HG03342 (cell line): ENCODE results near the gene ZNHIT3.
A peak's percentile ranks its signal among the peaks of the same experiment; 100 is the strongest.
"Not testable (repeated sequence)": the region's sequence is repeated elsewhere in the genome, so short reads cannot be mapped to it uniquely, and the experiment has no call there.

Experiments used
- ATAC-seq: cut with Tn5 transposase; IDR thresholded peaks from one replicate; pipeline ENCODE4 v1.9.1; 2021; ENCODE audit warnings: mild to moderate bottlenecking, moderate library complexity; ENCODE audit not compliant: unreplicated experiment

Gene ZNHIT3

GRCh38 chr17:36486204-36487194 is at the start of gene ZNHIT3:
ZNHIT3 (plus strand) TSS chr17:36486681; CDS start chr17:36486700, 19 bp downstream.
- ATAC-seq = peak; percentile 87

- not testable (repeated sequence) for ATAC-seq
Measured at GRCh38 chr17:36441792-36442191, 44.7 kb upstream of the ZNHIT3 start.

GRCh38 chr17:36443777-36444176 is 42.7 kb upstream of the ZNHIT3 start:
- ATAC-seq = no peak

GRCh38 chr17:36449997-36450396 is 36.5 kb upstream of the ZNHIT3 start:
- not testable (repeated sequence) for ATAC-seq

DNA sequence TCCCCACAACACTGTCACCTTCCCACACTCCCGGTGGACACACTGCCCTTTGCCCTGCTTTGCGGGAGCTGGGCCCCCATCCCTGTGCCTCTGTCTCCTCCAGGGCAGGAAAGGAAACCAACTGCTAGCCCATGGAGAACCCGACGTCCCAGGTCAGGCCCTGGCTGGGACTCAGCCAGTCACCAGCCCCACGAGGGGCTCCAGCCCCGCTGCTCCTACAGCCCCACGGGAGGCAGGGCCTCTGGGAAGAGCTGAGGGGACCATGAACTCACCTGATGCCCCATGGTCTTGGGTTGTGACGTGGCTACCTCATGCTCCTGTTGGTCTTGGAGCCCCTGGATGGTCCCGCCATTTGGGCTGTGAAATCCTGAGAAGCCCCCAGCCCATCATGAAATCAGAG is 33.6 kb upstream of the ZNHIT3 start:
- ATAC-seq = not testable (repeated sequence)

DNA sequence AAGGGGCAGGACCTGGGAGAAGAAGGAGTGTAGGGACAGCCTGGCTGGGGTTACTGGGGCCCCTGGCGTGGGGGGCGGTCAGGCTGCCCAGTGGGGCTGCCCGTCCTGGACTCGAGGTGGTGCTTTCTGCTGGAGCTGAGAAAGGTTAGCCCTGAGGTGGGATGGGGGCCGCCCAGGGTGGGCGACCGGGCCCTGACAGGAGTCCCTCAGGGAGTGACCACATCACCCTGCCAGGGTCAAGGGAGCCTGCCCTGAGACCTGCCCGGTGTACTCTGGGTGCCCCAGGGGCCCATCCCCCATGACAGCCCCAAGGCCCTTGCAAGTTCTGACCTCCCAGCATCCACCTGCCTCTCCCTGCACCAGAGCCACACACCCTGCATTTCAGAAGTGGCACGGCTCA is 28.8 kb upstream of the ZNHIT3 start:
- ATAC-seq = not testable (repeated sequence)

GRCh38 chr17:36459045-36459444 is 27.4 kb upstream of the ZNHIT3 start:
- no peak for ATAC-seq

GRCh38 chr17:36459601-36460000 is 26.9 kb upstream of the ZNHIT3 start:
- ATAC-seq = no peak

GRCh38 chr17:36460265-36460937 is 26.1 kb upstream of the ZNHIT3 start:
- ATAC-seq = no peak

- ATAC-seq = no peak
Measured at GRCh38 chr17:36461330-36462110, 25.0 kb upstream of the ZNHIT3 start.

GRCh38 chr17:36463916-36464764 is 22.3 kb upstream of the ZNHIT3 start:
- no peak for ATAC-seq

GRCh38 chr17:36464765-36465088 is 21.8 kb upstream of the ZNHIT3 start:
- no peak for ATAC-seq

DNA sequence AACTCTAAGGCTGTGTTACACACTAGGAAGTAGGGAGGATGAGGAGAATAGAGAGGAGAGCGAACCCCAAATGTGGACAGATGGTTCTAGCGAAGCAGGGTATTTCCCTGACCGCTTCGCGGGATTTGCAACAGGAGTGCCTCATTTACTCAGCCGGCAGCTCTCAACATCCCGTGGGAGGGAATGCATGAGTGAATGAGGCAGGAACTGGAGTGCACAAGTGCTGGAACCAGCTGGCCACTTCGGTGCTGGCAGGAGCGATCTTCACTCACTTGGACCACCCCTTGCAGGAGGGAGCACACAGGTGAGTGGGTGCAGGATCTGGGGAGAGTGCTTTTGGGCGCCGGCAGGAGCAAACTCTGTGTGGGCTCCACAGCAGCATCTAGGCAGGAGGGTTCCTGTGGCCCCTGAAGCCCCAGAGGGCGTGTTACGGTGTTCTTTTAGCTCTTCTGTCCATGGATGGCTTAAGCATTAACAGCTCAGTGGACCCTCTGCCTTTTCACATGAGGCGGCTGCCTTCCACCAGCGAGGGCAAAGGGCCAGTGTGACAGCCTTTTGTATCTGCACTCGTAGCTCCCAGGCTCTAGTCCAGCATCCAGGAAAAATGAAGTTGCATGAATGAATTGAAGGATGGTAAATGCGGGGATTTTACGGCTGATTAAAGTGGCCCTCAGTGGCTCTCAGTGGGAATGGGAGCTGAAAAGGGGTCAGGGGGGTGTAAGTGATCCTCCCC is 17.4 kb upstream of the ZNHIT3 start:
- ATAC-seq = no peak

DNA sequence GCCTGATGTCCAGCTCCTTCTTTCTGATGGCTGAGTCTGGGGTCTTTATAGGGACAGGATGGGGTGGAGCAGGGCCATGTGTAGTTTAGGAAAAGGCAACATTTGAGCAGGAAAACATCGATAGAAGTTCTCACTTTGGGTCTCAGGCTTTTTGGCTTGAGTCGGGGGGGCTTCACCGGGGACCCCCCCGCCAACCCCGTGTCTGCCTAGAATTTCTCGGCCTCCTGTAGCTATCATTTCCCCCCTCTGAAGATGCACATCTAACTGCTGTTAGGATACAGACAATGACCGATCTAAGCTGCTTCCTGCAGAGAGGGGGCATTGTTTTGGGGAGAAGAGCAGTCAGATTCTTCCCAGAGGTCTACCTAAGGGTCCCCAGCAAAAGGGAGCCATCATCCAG is 16.7 kb upstream of the ZNHIT3 start:
- ATAC-seq = no peak

GRCh38 chr17:36470499-36470898 is 16.0 kb upstream of the ZNHIT3 start:
- no peak for ATAC-seq

- no peak for ATAC-seq
Measured at GRCh38 chr17:36474571-36474970, 11.9 kb upstream of the ZNHIT3 start.

- ATAC-seq = no peak
Measured at GRCh38 chr17:36475346-36475970, 11.0 kb upstream of the ZNHIT3 start.

- no peak for ATAC-seq
Measured at GRCh38 chr17:36481829-36482228, 4.7 kb upstream of the ZNHIT3 start.
